Sigmoid colon (tissue), 7 donors: ENCODE data around the gene MGAT4C. TPM values are rescaled to one million over a fixed set of nuclear protein-coding genes. Genes with fewer than 3 reads are reported as not detected.

Source experiments
- DNase-seq: peaks from one replicate; pipeline ENCODE4 v3.0.0-alpha.2; 2019
- H3K27ac ChIP-seq, 4 donors: fragments of 200-600 bp; sonication (generic); one replicate each; pipeline ENCODE4 v1.5.1; 2016 to 2019; ENCODE audit warnings: mild to moderate bottlenecking in 1 of 4
- H3K27me3 ChIP-seq, 3 donors: fragments of 200-600 bp; sonication (generic); one replicate each; pipeline ENCODE4 v1.5.1; 2019; ENCODE audit warnings: mild to moderate bottlenecking in 1 of 3
- H3K36me3 ChIP-seq, 4 donors: fragments of 200-600 bp; sonication (generic); one replicate each; pipeline ENCODE4 v1.5.1; 2016 to 2019
- H3K4me1 ChIP-seq, 4 donors: fragments of 200-600 bp; sonication (generic); one replicate each; pipeline ENCODE4 v1.5.1; 2017 to 2019
- H3K4me3 ChIP-seq, 4 donors: fragments of 200-600 bp; sonication (generic); one replicate each; pipeline ENCODE4 v1.5.1; 2017 to 2019; ENCODE audit warnings: mild to moderate bottlenecking in 2 of 4, moderate library complexity in 1 of 4
- H3K9me3 ChIP-seq, 4 donors: fragments of 200-600 bp in 3 of 4; sonication (generic) in 3 of 4; one replicate each; pipeline versions ENCODE4 v1.5.1 to v1.6.1; 2013 to 2019
- EP300 ChIP-seq, 4 donors: sonication (generic); formaldehyde crosslinking; IDR thresholded peaks; one replicate each; pipeline ENCODE4 v1.6.1; 2017; ENCODE audit warnings: antibody characterized with exemption in 4 of 4
- POLR2A ChIP-seq, 2 donors: fragments of 450-650 bp; IDR thresholded peaks; one replicate each; pipeline ENCODE4 v1.6.1; 2016; ENCODE audit warnings: antibody characterized with exemption in 2 of 2, mild to moderate bottlenecking in 2 of 2, moderate library complexity in 2 of 2
- POLR2AphosphoS5 ChIP-seq, 4 donors: sonication (generic); formaldehyde crosslinking; IDR thresholded peaks; one replicate each; pipeline ENCODE4 v1.6.1; 2017; ENCODE audit warnings: antibody characterized with exemption in 4 of 4
- WGBS, 2 donors: extraction: QIAGEN DNeasy Blood & Tissue Kit; methylation state at CpG; one replicate each; pipeline ENCODE4 v1.1.7; 2013; 5-methylcytosine and 5-hydroxymethylcytosine counted together
- intact Hi-C: fragments of 100-400 bp; cut with DNase I; formaldehyde crosslinking; loops from one replicate; pipeline ENCODE4 v1.15.1; 2023
- polyA plus RNA-seq, 3 donors: library from polyadenylated mRNA; stranded (reverse); fragments of 200-250 nt; gene quantifications; one replicate each; pipeline ENCODE4 v1.2.3, GENCODE V29; 2013
- total RNA-seq, 4 donors: library from RNA; depleted of rRNA; stranded (reverse); fragments of >200 nt; gene quantifications; one replicate each; pipeline ENCODE4 v1.1.0, GENCODE V29; 2016
- TF ChIP-seq, protein P1 (sequence below), 4 experiments: fragments of 450-650 bp in 3 of 4; fragments of 200-600 bp in 1 of 4; IDR thresholded peaks; one replicate each; pipeline ENCODE4 v1.5.1; 2016 to 2019; ENCODE audit warnings: antibody characterized with exemption in 4 of 4, mild to moderate bottlenecking in 3 of 4, moderate library complexity in 2 of 4
- donor health status: healthy with polysubstance abuse.
- donor health status: Bipolar disorder and iron deficiency.
- donor health status: healthy.

The MGAT4C gene
- total and polyA plus RNA-seq, 7 donors = 0.04 to 1.1 (median 0.55) TPM; not detected in 2

DNA sequence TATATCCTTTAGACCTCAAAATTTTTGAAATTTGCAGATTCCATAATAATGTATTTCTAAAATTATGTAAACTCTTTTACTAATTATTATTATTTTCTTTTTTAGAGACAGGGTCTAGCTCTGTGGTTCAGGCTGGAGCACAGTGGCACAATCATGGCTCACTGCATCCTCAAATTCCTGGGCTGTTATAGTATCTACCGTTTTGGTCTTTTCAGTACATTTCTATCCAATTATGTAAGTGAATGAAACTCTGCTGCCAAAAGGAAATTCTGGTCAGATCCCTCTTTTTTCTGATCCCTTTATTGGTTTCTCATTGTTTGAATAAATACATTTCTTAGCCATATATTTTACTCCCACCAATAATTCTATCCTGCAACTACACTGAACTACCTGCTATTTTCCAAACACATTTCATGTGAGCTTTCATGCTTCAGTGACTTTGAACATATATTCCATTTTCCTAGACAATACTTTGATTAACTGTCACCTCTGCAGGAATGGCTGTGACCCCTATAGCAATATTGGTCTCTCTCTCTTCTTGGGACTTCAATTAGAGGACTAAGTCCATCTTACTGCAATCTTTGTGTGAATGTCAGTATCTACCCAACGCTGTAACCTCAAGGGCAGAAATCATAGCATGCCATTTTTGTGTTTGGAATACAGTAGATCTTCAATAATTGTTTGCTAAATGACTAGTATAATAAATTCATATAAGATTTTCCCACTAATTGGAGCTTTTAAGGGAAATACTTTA lies 198.9 kb downstream of the MGAT4C start:
- H3K27ac ChIP-seq = no peak overlapping the region
- H3K4me1 ChIP-seq = no peaks in the 10 kb centered on the region
- no peak overlapping the region for H3K4me3 ChIP-seq
- no peak for DNase-seq
- 46 to 85% methylated on average over 2 of the region's 2 CpGs for WGBS, 2 donors
- H3K9me3 ChIP-seq = no peaks in the 10 kb centered on the region
- intact Hi-C loops = no loop called here
- TF ChIP-seq, protein P1, sequence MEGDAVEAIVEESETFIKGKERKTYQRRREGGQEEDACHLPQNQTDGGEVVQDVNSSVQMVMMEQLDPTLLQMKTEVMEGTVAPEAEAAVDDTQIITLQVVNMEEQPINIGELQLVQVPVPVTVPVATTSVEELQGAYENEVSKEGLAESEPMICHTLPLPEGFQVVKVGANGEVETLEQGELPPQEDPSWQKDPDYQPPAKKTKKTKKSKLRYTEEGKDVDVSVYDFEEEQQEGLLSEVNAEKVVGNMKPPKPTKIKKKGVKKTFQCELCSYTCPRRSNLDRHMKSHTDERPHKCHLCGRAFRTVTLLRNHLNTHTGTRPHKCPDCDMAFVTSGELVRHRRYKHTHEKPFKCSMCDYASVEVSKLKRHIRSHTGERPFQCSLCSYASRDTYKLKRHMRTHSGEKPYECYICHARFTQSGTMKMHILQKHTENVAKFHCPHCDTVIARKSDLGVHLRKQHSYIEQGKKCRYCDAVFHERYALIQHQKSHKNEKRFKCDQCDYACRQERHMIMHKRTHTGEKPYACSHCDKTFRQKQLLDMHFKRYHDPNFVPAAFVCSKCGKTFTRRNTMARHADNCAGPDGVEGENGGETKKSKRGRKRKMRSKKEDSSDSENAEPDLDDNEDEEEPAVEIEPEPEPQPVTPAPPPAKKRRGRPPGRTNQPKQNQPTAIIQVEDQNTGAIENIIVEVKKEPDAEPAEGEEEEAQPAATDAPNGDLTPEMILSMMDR (IDR thresholded peaks at IDR 0.05) = no peak
- no peak for TF ChIP-seq EP300 (IDR thresholded peaks at IDR 0.05)
- no peak for TF ChIP-seq POLR2AphosphoS5 (IDR thresholded peaks at IDR 0.05)
- TF ChIP-seq POLR2A (IDR thresholded peaks at IDR 0.05) = no peak
- no peaks in the 10 kb centered on the region for H3K27me3 ChIP-seq
- H3K36me3 ChIP-seq = no peaks in the 10 kb centered on the region

DNA sequence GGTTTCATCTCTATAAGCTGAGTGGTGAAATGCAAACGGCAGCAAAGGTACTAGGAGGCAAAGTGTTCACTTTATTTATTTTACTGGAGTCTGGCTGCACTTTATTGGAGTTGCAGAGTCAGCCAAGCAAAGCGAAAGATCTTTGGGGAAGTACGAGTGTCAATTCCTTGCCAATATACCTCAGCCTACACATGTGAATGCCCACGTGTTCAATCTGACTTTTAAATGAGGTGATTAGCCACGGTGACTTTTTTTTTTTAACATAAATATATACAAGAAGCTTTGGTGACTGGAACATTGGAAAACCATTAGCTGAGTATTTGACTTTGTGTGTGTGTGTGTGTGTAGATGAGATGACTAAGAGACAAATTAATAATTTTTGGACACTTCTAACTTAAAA lies 203.3 kb downstream of the MGAT4C start:
- H3K4me3 ChIP-seq = no peak overlapping the region
- H3K36me3 ChIP-seq = no peaks in the 10 kb centered on the region
- WGBS, 2 donors = 23 to 45% methylated on average over 5 of the region's 5 CpGs
- intact Hi-C loops = no loop called here
- no peaks in the 10 kb centered on the region for H3K9me3 ChIP-seq
- H3K4me1 ChIP-seq = no peaks in the 10 kb centered on the region
- no peak overlapping the region for H3K27ac ChIP-seq
- TF ChIP-seq POLR2A (IDR thresholded peaks at IDR 0.05) (no peak), EP300 (IDR thresholded peaks at IDR 0.05) (no peak), POLR2AphosphoS5 (IDR thresholded peaks at IDR 0.05) (no peak)
- TF ChIP-seq, protein P1 (IDR thresholded peaks at IDR 0.05) = no peak
- no peak for DNase-seq
- no peaks in the 10 kb centered on the region for H3K27me3 ChIP-seq

DNA sequence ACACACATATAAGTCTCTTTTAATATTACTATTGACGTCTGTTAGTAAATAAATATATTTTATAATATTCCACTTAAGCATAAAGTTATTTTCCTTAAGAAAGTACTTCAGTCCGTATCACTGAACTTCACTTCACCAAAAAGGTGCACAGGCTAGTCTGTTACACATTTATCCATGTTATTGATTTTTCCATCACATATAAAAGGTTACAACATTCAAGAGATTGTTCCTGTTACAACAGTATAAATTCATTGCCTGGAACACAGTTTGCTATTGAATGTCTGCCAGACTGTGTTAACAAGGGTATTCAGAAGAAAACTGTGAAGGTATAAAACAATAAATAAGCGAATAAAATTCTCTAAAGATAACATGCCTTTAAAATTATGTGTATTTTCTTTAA lies 206.2 kb downstream of the MGAT4C start:
- Histone ChIP-seq H3K9me3 (no peaks in the 10 kb centered on the region), H3K36me3 (no peaks in the 10 kb centered on the region), H3K27me3 (no peaks in the 10 kb centered on the region), H3K4me3 (no peak overlapping the region), H3K4me1 (no peaks in the 10 kb centered on the region), H3K27ac (no peak overlapping the region)
- intact Hi-C loops = no loop called here
- 30 to 73% methylated on average over 3 of the region's 3 CpGs for WGBS, 2 donors
- no peak for DNase-seq
- TF ChIP-seq EP300 (IDR thresholded peaks at IDR 0.05) = no peak
- TF ChIP-seq, protein P1 (IDR thresholded peaks at IDR 0.05) = no peak
- TF ChIP-seq POLR2A (IDR thresholded peaks at IDR 0.05) = no peak
- no peak for TF ChIP-seq POLR2AphosphoS5 (IDR thresholded peaks at IDR 0.05)

DNA sequence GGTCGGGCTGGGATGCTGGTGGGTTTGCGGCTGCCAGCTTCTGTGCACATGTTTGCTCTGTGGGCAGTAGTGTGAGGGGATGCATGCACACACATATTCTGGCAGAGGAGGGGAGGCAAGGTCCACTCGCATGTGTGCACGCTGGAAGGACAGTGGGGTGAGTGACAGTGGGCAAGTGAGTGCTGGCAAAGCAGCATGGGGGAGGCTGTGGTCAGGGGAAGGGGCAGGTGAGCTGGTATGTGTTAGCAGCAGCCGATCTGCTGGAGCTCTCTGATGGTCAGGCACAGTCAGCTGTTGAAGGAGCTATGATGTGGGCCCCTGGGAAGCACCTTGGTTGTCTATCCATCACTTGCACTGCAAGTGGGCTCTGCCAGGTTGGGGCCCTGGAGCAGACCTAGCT lies 211.8 kb downstream of the MGAT4C start:
- H3K27me3 ChIP-seq = no peaks in the 10 kb centered on the region
- TF ChIP-seq, protein P1 (IDR thresholded peaks at IDR 0.05) = no peak
- intact Hi-C loops = no loop called here
- peaks cover 0 to 2% (median 1%) of the 10 kb centered on the region in 4 donors for H3K9me3 ChIP-seq
- no peak for DNase-seq
- H3K4me1 ChIP-seq = no peaks in the 10 kb centered on the region
- no peaks in the 10 kb centered on the region for H3K36me3 ChIP-seq
- WGBS, 2 donors = 87 to 91% methylated on average over 5 of the region's 5 CpGs
- H3K4me3 ChIP-seq = no peak overlapping the region
- no peak overlapping the region for H3K27ac ChIP-seq

- Histone ChIP-seq H3K9me3 (peaks cover 0 to 6% (median 1%) of the 10 kb centered on the region in 4 donors), H3K4me3 (no peak overlapping the region), H3K4me1 (no peaks in the 10 kb centered on the region), H3K27ac (no peak overlapping the region), H3K36me3 (no peaks in the 10 kb centered on the region), H3K27me3 (no peaks in the 10 kb centered on the region)
- WGBS, 2 donors = 59 to 60% methylated on average over 3 of the region's 3 CpGs
- intact Hi-C loops = no loop called here
- no peak for TF ChIP-seq POLR2A (IDR thresholded peaks at IDR 0.05)
- no peak for TF ChIP-seq POLR2AphosphoS5 (IDR thresholded peaks at IDR 0.05)
- TF ChIP-seq, protein P1 (IDR thresholded peaks at IDR 0.05) = no peak
- TF ChIP-seq EP300 (IDR thresholded peaks at IDR 0.05) = no peak
- DNase-seq = no peak
These were observed 214.1 kb downstream of the MGAT4C start for GRCh38 chr12:86042062-86042461.
